Measurements from ENCODE around the gene TMPRSS6. TPM values are rescaled to one million over a fixed set of nuclear protein-coding genes. Genes with fewer than 3 reads are reported as not detected.

The TMPRSS6 gene
- total RNA-seq, 2 experiments from 2014 or later = 0.50 to 0.73 TPM

GRCh38 chr22:37092997-37093396 lies 16.5 kb downstream of the TMPRSS6 start:
- Mint-ChIP-seq H3K4me1 (peaks cover 13% of the 10 kb centered on the region), H3K27ac (no peak overlapping the region), H3K9me3 (no peaks in the 10 kb centered on the region), H3K36me3 (ENCODE audit: low read depth) (no peaks in the 10 kb centered on the region), H3K4me3 (no peak overlapping the region), H3K27me3 (no peaks in the 10 kb centered on the region)
- no peak for DNase-seq
- ChIA-PET CTCF (interaction anchor here (0.6 to 1.7 kb wide), 3 partner anchors 15 to 152 kb away, joined by 3 to 4 read pairs (median 3); partner anchors contain the start of gene IL2RB), POLR2A (no interaction called here)

- Mint-ChIP-seq H3K4me1 (peaks cover 19% of the 10 kb centered on the region), H3K27me3 (no peaks in the 10 kb centered on the region), H3K4me3 (no peak overlapping the region), H3K9me3 (no peaks in the 10 kb centered on the region), H3K36me3 (ENCODE audit: low read depth) (no peaks in the 10 kb centered on the region), H3K27ac (no peak overlapping the region)
- CTCF ChIA-PET = interaction anchor here (0.6 to 0.9 kb wide), 3 partner anchors 14 to 725 kb away, joined by 3 read pairs; no protein-coding TSS in a partner anchor
- DNase-seq = no peak
- POLR2A ChIA-PET = no interaction called here
Observed at GRCh38 chr22:37091994-37092393, 17.5 kb downstream of the TMPRSS6 start.

- Mint-ChIP-seq H3K27me3 (no peaks in the 10 kb centered on the region), H3K27ac (no peak overlapping the region), H3K36me3 (ENCODE audit: low read depth) (no peaks in the 10 kb centered on the region), H3K4me3 (no peak overlapping the region), H3K9me3 (no peaks in the 10 kb centered on the region), H3K4me1 (peaks cover 19% of the 10 kb centered on the region)
- no peak for DNase-seq
- CTCF ChIA-PET = interaction anchor here (0.5 to 1.3 kb wide), 5 partner anchors 14 to 726 kb away, joined by 3 to 5 read pairs (median 3); no protein-coding TSS in a partner anchor
- POLR2A ChIA-PET = interaction anchor here (0.6 to 1.0 kb wide), 2 partner anchors 11 to 26 kb away, joined by 3 read pairs; no protein-coding TSS in a partner anchor
Observed at GRCh38 chr22:37090920-37091695, 18.4 kb downstream of the TMPRSS6 start.

GRCh38 chr22:37089434-37089833 lies 20.1 kb downstream of the TMPRSS6 start:
- H3K9me3 Mint-ChIP-seq = no peaks in the 10 kb centered on the region
- POLR2A ChIA-PET = no interaction called here
- H3K27me3 Mint-ChIP-seq = no peaks in the 10 kb centered on the region
- H3K36me3 Mint-ChIP-seq (ENCODE audit: low read depth) = no peaks in the 10 kb centered on the region
- no peak overlapping the region for H3K4me3 Mint-ChIP-seq
- CTCF ChIA-PET = interaction anchor here (1.2 to 1.8 kb wide), 4 partner anchors 10 to 110 kb away, joined by 3 to 8 read pairs (median 5); no protein-coding TSS in a partner anchor
- no peak for DNase-seq
- peaks cover 18% of the 10 kb centered on the region for H3K4me1 Mint-ChIP-seq
- H3K27ac Mint-ChIP-seq = no peak overlapping the region

GRCh38 chr22:37088750-37089408 lies 20.6 kb downstream of the TMPRSS6 start:
- CTCF ChIA-PET = interaction anchor here (0.9 to 1.8 kb wide), 9 partner anchors 8 to 110 kb away, joined by 3 to 8 read pairs (median 3); no protein-coding TSS in a partner anchor
- Mint-ChIP-seq H3K4me1 (peaks cover 23% of the 10 kb centered on the region), H3K27ac (peak overlapping the region; percentile 47), H3K36me3 (ENCODE audit: low read depth) (no peaks in the 10 kb centered on the region), H3K9me3 (no peaks in the 10 kb centered on the region), H3K4me3 (no peak overlapping the region), H3K27me3 (no peaks in the 10 kb centered on the region)
- DNase-seq = no peak
- POLR2A ChIA-PET = interaction anchor here (0.6 kb wide), 1 partner anchor 9 kb away, joined by 3 read pairs; no protein-coding TSS in a partner anchor

GRCh38 chr22:37088108-37088605 lies 21.4 kb downstream of the TMPRSS6 start:
- H3K36me3 Mint-ChIP-seq (ENCODE audit: low read depth) = no peaks in the 10 kb centered on the region
- H3K27me3 Mint-ChIP-seq = no peaks in the 10 kb centered on the region
- H3K4me1 Mint-ChIP-seq = peaks cover 30% of the 10 kb centered on the region
- DNase-seq = no peak
- H3K9me3 Mint-ChIP-seq = no peaks in the 10 kb centered on the region
- POLR2A ChIA-PET = interaction anchor here (0.6 kb wide), 1 partner anchor 8 kb away, joined by 3 read pairs; no protein-coding TSS in a partner anchor
- no peak overlapping the region for H3K4me3 Mint-ChIP-seq
- CTCF ChIA-PET = interaction anchor here (0.6 to 1.7 kb wide), 13 partner anchors 8 to 140 kb away, joined by 3 to 6 read pairs (median 3); no protein-coding TSS in a partner anchor
- H3K27ac Mint-ChIP-seq = no peak overlapping the region

- DNase-seq = no peak
- Mint-ChIP-seq H3K36me3 (ENCODE audit: low read depth) (no peaks in the 10 kb centered on the region), H3K4me3 (no peak overlapping the region), H3K4me1 (peaks cover 48% of the 10 kb centered on the region), H3K27me3 (no peaks in the 10 kb centered on the region), H3K9me3 (no peaks in the 10 kb centered on the region), H3K27ac (no peak overlapping the region)
- ChIA-PET CTCF (interaction anchor here (1.7 to 3.0 kb wide), 2 partner anchors 13 to 36 kb away, joined by 5 to 8 read pairs; no protein-coding TSS in a partner anchor), POLR2A (no interaction called here)
Observed at GRCh38 chr22:37086184-37086583, 23.3 kb downstream of the TMPRSS6 start.

- POLR2A ChIA-PET = no interaction called here
- H3K27me3 Mint-ChIP-seq = no peaks in the 10 kb centered on the region
Observed at GRCh38 chr22:37084385-37084784, 25.1 kb downstream of the TMPRSS6 start.

GRCh38 chr22:37083914-37084313 lies 25.6 kb downstream of the TMPRSS6 start:
- peak overlapping the region; percentile 83 for H3K27ac Mint-ChIP-seq
- no peak overlapping the region for H3K4me3 Mint-ChIP-seq
- H3K4me1 Mint-ChIP-seq = peaks cover 71% of the 10 kb centered on the region
- H3K36me3 Mint-ChIP-seq (ENCODE audit: low read depth) = no peaks in the 10 kb centered on the region
- no peak for DNase-seq
- H3K9me3 Mint-ChIP-seq = no peaks in the 10 kb centered on the region
- H3K27me3 Mint-ChIP-seq = no peaks in the 10 kb centered on the region
- ChIA-PET CTCF (no interaction called here), POLR2A (no interaction called here)

More at GRCh38 chr22:37084385-37084784, 25.1 kb downstream of the TMPRSS6 start:
- peak overlapping the region; percentile 54 for H3K27ac Mint-ChIP-seq
- no peaks in the 10 kb centered on the region for H3K9me3 Mint-ChIP-seq
- no peak overlapping the region for H3K4me3 Mint-ChIP-seq
- no peaks in the 10 kb centered on the region for H3K36me3 Mint-ChIP-seq (ENCODE audit: low read depth)
- H3K4me1 Mint-ChIP-seq = peaks cover 66% of the 10 kb centered on the region
- CTCF ChIA-PET = interaction anchor here (0.8 kb wide), 1 partner anchor 69 kb away, joined by 3 read pairs; no protein-coding TSS in a partner anchor
- no peak for DNase-seq

- no peaks in the 10 kb centered on the region for H3K9me3 Mint-ChIP-seq
- H3K4me3 Mint-ChIP-seq = no peak overlapping the region
- POLR2A ChIA-PET = no interaction called here
- H3K4me1 Mint-ChIP-seq = peaks cover 72% of the 10 kb centered on the region
- H3K27ac Mint-ChIP-seq = peak overlapping the region; percentile 6
- peak; percentile 23 for DNase-seq
- H3K27me3 Mint-ChIP-seq = no peaks in the 10 kb centered on the region
- H3K36me3 Mint-ChIP-seq (ENCODE audit: low read depth) = no peaks in the 10 kb centered on the region
- CTCF ChIA-PET = interaction anchor here (0.6 to 2.0 kb wide), 8 partner anchors 12 to 226 kb away, joined by 3 to 5 read pairs (median 4); no protein-coding TSS in a partner anchor
Observed at GRCh38 chr22:37082251-37082873, 27.2 kb downstream of the TMPRSS6 start.

GRCh38 chr22:37080838-37081237 lies 28.7 kb downstream of the TMPRSS6 start:
- H3K4me3 Mint-ChIP-seq = no peak overlapping the region
- CTCF ChIA-PET = interaction anchor here (1.2 to 2.3 kb wide), 9 partner anchors 14 to 225 kb away, joined by 3 to 10 read pairs (median 5); partner anchors contain the start of gene IL2RB
- DNase-seq = no peak

GRCh38 chr22:37080438-37080837 lies 29.1 kb downstream of the TMPRSS6 start:
- no peak for DNase-seq
- H3K4me3 Mint-ChIP-seq = peak overlapping the region; percentile 41
- ChIA-PET POLR2A (interaction anchor here (0.7 to 1.9 kb wide), 3 partner anchors 28 to 164 kb away, joined by 3 to 14 read pairs (median 3); partner anchors contain the start of gene RAC2), CTCF (interaction anchor here (1.2 to 2.3 kb wide), 10 partner anchors 9 to 119 kb away, joined by 3 to 10 read pairs (median 6); partner anchors contain the start of gene IL2RB)
- H3K9me3 Mint-ChIP-seq = no peaks in the 10 kb centered on the region
- H3K27me3 Mint-ChIP-seq = no peaks in the 10 kb centered on the region
- H3K36me3 Mint-ChIP-seq (ENCODE audit: low read depth) = no peaks in the 10 kb centered on the region
- peaks cover 83% of the 10 kb centered on the region for H3K4me1 Mint-ChIP-seq
- H3K27ac Mint-ChIP-seq = peak overlapping the region; percentile 97

More at GRCh38 chr22:37080838-37081237, 28.7 kb downstream of the TMPRSS6 start:
- Mint-ChIP-seq H3K9me3 (no peaks in the 10 kb centered on the region), H3K4me1 (peaks cover 79% of the 10 kb centered on the region), H3K36me3 (ENCODE audit: low read depth) (no peaks in the 10 kb centered on the region), H3K27ac (peak overlapping the region; percentile 97), H3K27me3 (no peaks in the 10 kb centered on the region)
- POLR2A ChIA-PET = interaction anchor here (1.9 kb wide), 1 partner anchor 41 kb away, joined by 14 read pairs; no protein-coding TSS in a partner anchor

Measured in activated CD4-positive, alpha-beta T cell treated with anti-CD3 and anti-CD28 coated beads, Interleukin-2, amount 10 ng/mL, durations not matched to agents 7 days and 5 days (primary cell).